H1 (cell line): Measurements from ENCODE around the gene MGAT4B. TPM values are rescaled to one million over a fixed set of nuclear protein-coding genes. Genes with fewer than 3 reads are reported as not detected.

ENCODE experiments used
- ATF3 ChIP-seq: IDR thresholded peaks from 2 replicates; pipeline ENCODE4 v1.6.1; 2011; ENCODE audit warnings: low read depth, mild to moderate bottlenecking, low read length; ENCODE audit not compliant: insufficient read depth
- RAD21 ChIP-seq, 2 experiments: IDR thresholded peaks in 1 of 2; conservative IDR thresholded peaks in 1 of 2; 2 replicates each; pipeline ENCODE4 v1.6.1; 2011; ENCODE audit warnings: low read depth in 2 of 2, low read length in 2 of 2, improper control_type of control experiment in 1 of 2, inconsistent platforms in 1 of 2, mild to moderate bottlenecking in 1 of 2, moderate library complexity in 1 of 2
- SAP30 ChIP-seq: fragments of 300-600 bp; sonication (generic); IDR thresholded peaks from 2 replicates; pipeline ENCODE4 v1.7.1; 2012; ENCODE audit warnings: low read length, moderate library complexity, mild to moderate bottlenecking, inconsistent platforms; ENCODE audit not compliant: insufficient read depth, insufficient replicate concordance
- TAF7 ChIP-seq: optimal IDR thresholded peaks from 2 replicates; pipeline ENCODE3; 2011; ENCODE audit warnings: low read depth, mild to moderate bottlenecking, inconsistent platforms, low read length, moderate library complexity, borderline replicate concordance
- polyA plus RNA-seq, 7 experiments: library from polyadenylated mRNA; depleted of rRNA in 3 of 7; stranded (reverse) in 5 of 7; unstranded in 2 of 7; fragments of >200 nt in 5 of 7; fragments of 200-250 nt in 2 of 7; gene quantifications; 1 replicate in 5 of 7; 2 replicates in 1 of 7; 4 replicates in 1 of 7; pipeline versions ENCODE4 v1.2.1 to v1.2.3, GENCODE V29; 2011 to 2013; ENCODE audit warnings: missing spikeins in 2 of 7, mixed read lengths in 2 of 7
- total RNA-seq: library from RNA; stranded (reverse); fragmentation: NEBNext Ultra II Directional; extraction: Animal tissue kit (Norgen Biotek cat#: 25700); gene quantifications from 2 replicates; pipeline ENCODE4 v1.2.1, GENCODE V29; 2021

The MGAT4B gene
- total and polyA plus RNA-seq, 2 of the 8 experiments (the other 6 are each of a cell fraction or from before 2014, with no cell fraction given): 116 to 128 TPM

- TF ChIP-seq SAP30 (no peak), ATF3 (no peak), TAF7 (no peak), RAD21 (IDR thresholded peaks at IDR 0.05 in 1 of 2, conservative IDR thresholded peaks at IDR 0.05 in 1 of 2; ENCODE audit: low read depth in 2 of 2, low read length in 2 of 2) (no peak)
Measured at GRCh38 chr5:179773686-179774040, 33.0 kb downstream of the MGAT4B start (continued).
